Activated CD4-positive, alpha-beta T cell treated with anti-CD3 and anti-CD28 coated beads, Interleukin-2, amount 10 ng/mL, durations not matched to agents 7 days and 5 days (primary cell): ENCODE results near the gene AUH. TPM values are rescaled to one million over a fixed set of nuclear protein-coding genes. Genes with fewer than 3 reads are reported as not detected.

Experiments
- CTCF ChIA-PET: fragments of 350-600 bp; sonication (Branson Sonifier 250); formaldehyde crosslinking; loops from one replicate; lab custom pipeline; 2021; ENCODE audit warnings: antibody characterized with exemption; lab: Charles Lee
- POLR2A ChIA-PET: fragments of 350-600 bp; sonication (Branson Sonifier 250); formaldehyde crosslinking; loops from one replicate; lab custom pipeline; 2021; ENCODE audit warnings: antibody characterized with exemption; lab: Charles Lee
- DNase-seq: peaks from one replicate; pipeline ENCODE4 v3.0.0-alpha.2; 2020
- H3K27ac Mint-ChIP-seq: one replicate; pipeline ENCODE4 v1.8.0; 2021; ENCODE audit warnings: mild to moderate bottlenecking, moderate library complexity, mixed read lengths
- H3K27me3 Mint-ChIP-seq: one replicate; pipeline ENCODE4 v1.8.0; 2021; ENCODE audit warnings: mixed read lengths
- H3K36me3 Mint-ChIP-seq: one replicate; pipeline ENCODE4 v1.8.0; 2021; ENCODE audit warnings: low read depth, mixed read lengths
- H3K4me1 Mint-ChIP-seq: one replicate; pipeline ENCODE4 v1.8.0; 2021; ENCODE audit warnings: mixed read lengths
- H3K4me3 Mint-ChIP-seq: one replicate; pipeline ENCODE4 v1.8.0; 2021; ENCODE audit warnings: mild to moderate bottlenecking, moderate library complexity, mixed read lengths
- H3K9me3 Mint-ChIP-seq: one replicate; pipeline ENCODE4 v1.8.0; 2021; ENCODE audit warnings: mixed read lengths
- total RNA-seq, 2 experiments: library from RNA; stranded (reverse); gene quantifications; one replicate each; pipeline ENCODE4 v1.2.3, GENCODE V29; 2021

Gene AUH
- total RNA-seq, 2 experiments from 2014 or later: 16.8 to 17.0 TPM

- H3K4me1 Mint-ChIP-seq: peaks cover 14% of the 10 kb centered on the region
- CTCF ChIA-PET: interaction anchor here (1.4 to 1.7 kb wide), 2 partner anchors 11 to 20 kb away, joined by 7 to 8 read pairs; no protein-coding TSS in a partner anchor
- POLR2A ChIA-PET: no interaction called here
- no peaks in the 10 kb centered on the region for H3K9me3 Mint-ChIP-seq
- no peak overlapping the region for H3K4me3 Mint-ChIP-seq
- H3K27ac Mint-ChIP-seq: no peak overlapping the region
- no peaks in the 10 kb centered on the region for H3K36me3 Mint-ChIP-seq
- H3K27me3 Mint-ChIP-seq: no peaks in the 10 kb centered on the region
- no peak for DNase-seq
These were observed 87.7 kb downstream of the AUH start for GRCh38 chr9:91273853-91274552.

- peaks cover 5% of the 10 kb centered on the region for H3K36me3 Mint-ChIP-seq
- H3K4me1 Mint-ChIP-seq: peaks cover 13% of the 10 kb centered on the region
- no peak overlapping the region for H3K4me3 Mint-ChIP-seq
- no peaks in the 10 kb centered on the region for H3K27me3 Mint-ChIP-seq
- no peak for DNase-seq
- POLR2A ChIA-PET: no interaction called here
- CTCF ChIA-PET: interaction anchor here (0.7 to 0.8 kb wide), 2 partner anchors 9 to 18 kb away, joined by 3 read pairs; no protein-coding TSS in a partner anchor
- H3K27ac Mint-ChIP-seq: no peak overlapping the region
- H3K9me3 Mint-ChIP-seq: no peaks in the 10 kb centered on the region
These were observed 90.6 kb downstream of the AUH start for GRCh38 chr9:91271156-91271555.

- DNase-seq: no peak
- no peaks in the 10 kb centered on the region for H3K27me3 Mint-ChIP-seq
- POLR2A ChIA-PET: no interaction called here
- H3K27ac Mint-ChIP-seq: no peak overlapping the region
- H3K9me3 Mint-ChIP-seq: peaks cover 5% of the 10 kb centered on the region
- CTCF ChIA-PET: no interaction called here
- no peak overlapping the region for H3K4me3 Mint-ChIP-seq
- peaks cover 11% of the 10 kb centered on the region for H3K4me1 Mint-ChIP-seq
- peaks cover 11% of the 10 kb centered on the region for H3K36me3 Mint-ChIP-seq
These were observed 91.7 kb downstream of the AUH start for GRCh38 chr9:91269907-91270491.

GRCh38 chr9:91266448-91266847, 95.3 kb downstream of the AUH start:
- DNase-seq: no peak
- CTCF ChIA-PET: interaction anchor here (0.5 to 1.7 kb wide), 3 partner anchors 13 to 177 kb away, joined by 3 to 4 read pairs (median 3); no protein-coding TSS in a partner anchor
- Mint-ChIP-seq H3K27ac (no peak overlapping the region), H3K9me3 (peaks cover 34% of the 10 kb centered on the region), H3K4me1 (peaks cover 5% of the 10 kb centered on the region), H3K27me3 (no peaks in the 10 kb centered on the region), H3K36me3 (peaks cover 38% of the 10 kb centered on the region), H3K4me3 (no peak overlapping the region)
- POLR2A ChIA-PET: no interaction called here

GRCh38 chr9:91265514-91265913, 96.2 kb downstream of the AUH start:
- H3K27me3 Mint-ChIP-seq: no peaks in the 10 kb centered on the region
- no peak overlapping the region for H3K27ac Mint-ChIP-seq
- ChIA-PET POLR2A (no interaction called here), CTCF (interaction anchor here (0.8 to 1.7 kb wide), 3 partner anchors 12 to 176 kb away, joined by 3 to 4 read pairs (median 3); no protein-coding TSS in a partner anchor)
- H3K4me3 Mint-ChIP-seq: no peak overlapping the region
- DNase-seq: no peak
- H3K9me3 Mint-ChIP-seq: peaks cover 35% of the 10 kb centered on the region
- peaks cover 6% of the 10 kb centered on the region for H3K4me1 Mint-ChIP-seq
- H3K36me3 Mint-ChIP-seq: peaks cover 43% of the 10 kb centered on the region

- Mint-ChIP-seq H3K4me3 (no peak overlapping the region), H3K4me1 (peaks cover 17% of the 10 kb centered on the region), H3K9me3 (peaks cover 35% of the 10 kb centered on the region), H3K27ac (no peak overlapping the region), H3K27me3 (no peaks in the 10 kb centered on the region), H3K36me3 (peaks cover 45% of the 10 kb centered on the region)
- CTCF ChIA-PET: no interaction called here
- no peak for DNase-seq
- POLR2A ChIA-PET: no interaction called here
These were observed 100.3 kb downstream of the AUH start for GRCh38 chr9:91261417-91261816.

- Mint-ChIP-seq H3K27me3 (no peaks in the 10 kb centered on the region), H3K27ac (no peak overlapping the region), H3K4me3 (no peak overlapping the region), H3K9me3 (peaks cover 23% of the 10 kb centered on the region), H3K36me3 (peaks cover 31% of the 10 kb centered on the region), H3K4me1 (peaks cover 26% of the 10 kb centered on the region)
- ChIA-PET CTCF (no interaction called here), POLR2A (no interaction called here)
- no peak for DNase-seq
These were observed 102.6 kb downstream of the AUH start for GRCh38 chr9:91259162-91259561.

- CTCF ChIA-PET: no interaction called here
These were observed 103.3 kb downstream of the AUH start for GRCh38 chr9:91258451-91258850.

GRCh38 chr9:91256235-91256634, 105.5 kb downstream of the AUH start:
- ChIA-PET POLR2A (no interaction called here), CTCF (interaction anchor here (0.9 to 1.6 kb wide), 4 partner anchors 12 to 171 kb away, joined by 3 read pairs; no protein-coding TSS in a partner anchor)
- H3K36me3 Mint-ChIP-seq: peaks cover 13% of the 10 kb centered on the region
- peaks cover 39% of the 10 kb centered on the region for H3K4me1 Mint-ChIP-seq
- no peaks in the 10 kb centered on the region for H3K9me3 Mint-ChIP-seq
- H3K27ac Mint-ChIP-seq: peak overlapping the region; percentile 32
- no peak for DNase-seq
- H3K4me3 Mint-ChIP-seq: no peak overlapping the region
- H3K27me3 Mint-ChIP-seq: no peaks in the 10 kb centered on the region

More at GRCh38 chr9:91258451-91258850, 103.3 kb downstream of the AUH start:
- Mint-ChIP-seq H3K27ac (no peak overlapping the region), H3K4me3 (no peak overlapping the region), H3K36me3 (peaks cover 24% of the 10 kb centered on the region), H3K9me3 (peaks cover 17% of the 10 kb centered on the region), H3K27me3 (no peaks in the 10 kb centered on the region), H3K4me1 (peaks cover 33% of the 10 kb centered on the region)
- DNase-seq: no peak
- POLR2A ChIA-PET: no interaction called here

- no peaks in the 10 kb centered on the region for H3K9me3 Mint-ChIP-seq
- POLR2A ChIA-PET: no interaction called here
These were observed 106.4 kb downstream of the AUH start for GRCh38 chr9:91255327-91255726.

GRCh38 chr9:91253488-91253887, 108.2 kb downstream of the AUH start:
- Mint-ChIP-seq H3K9me3 (no peaks in the 10 kb centered on the region), H3K27ac (peak overlapping the region; percentile 19), H3K4me1 (peaks cover 33% of the 10 kb centered on the region), H3K36me3 (peaks cover 7% of the 10 kb centered on the region), H3K27me3 (no peaks in the 10 kb centered on the region), H3K4me3 (no peak overlapping the region)
- ChIA-PET POLR2A (interaction anchor here (0.6 kb wide), 1 partner anchor 89 kb away, joined by 3 read pairs; no protein-coding TSS in a partner anchor), CTCF (interaction anchor here (0.7 to 2.2 kb wide), 32 partner anchors 9 to 339 kb away, joined by 3 to 12 read pairs (median 4); partner anchors contain the start of gene NFIL3)
- peak; percentile 72 for DNase-seq

More at GRCh38 chr9:91255327-91255726, 106.4 kb downstream of the AUH start:
- CTCF ChIA-PET: interaction anchor here (0.6 to 1.6 kb wide), 3 partner anchors 11 to 172 kb away, joined by 3 read pairs; no protein-coding TSS in a partner anchor
- peaks cover 38% of the 10 kb centered on the region for H3K4me1 Mint-ChIP-seq
- no peak overlapping the region for H3K4me3 Mint-ChIP-seq
- no peaks in the 10 kb centered on the region for H3K27me3 Mint-ChIP-seq
- no peak overlapping the region for H3K27ac Mint-ChIP-seq
- peaks cover 10% of the 10 kb centered on the region for H3K36me3 Mint-ChIP-seq
- DNase-seq: no peak

- no peaks in the 10 kb centered on the region for H3K27me3 Mint-ChIP-seq
- peaks cover 20% of the 10 kb centered on the region for H3K36me3 Mint-ChIP-seq
- ChIA-PET CTCF (no interaction called here), POLR2A (no interaction called here)
- H3K4me3 Mint-ChIP-seq: no peak overlapping the region
- no peak overlapping the region for H3K27ac Mint-ChIP-seq
- no peak for DNase-seq
- peaks cover 39% of the 10 kb centered on the region for H3K4me1 Mint-ChIP-seq
- no peaks in the 10 kb centered on the region for H3K9me3 Mint-ChIP-seq
These were observed 113.0 kb downstream of the AUH start for GRCh38 chr9:91248707-91249106.

GRCh38 chr9:91247278-91247677, 114.4 kb downstream of the AUH start:
- CTCF ChIA-PET: no interaction called here
- no peak overlapping the region for H3K27ac Mint-ChIP-seq
- POLR2A ChIA-PET: no interaction called here
- peaks cover 21% of the 10 kb centered on the region for H3K36me3 Mint-ChIP-seq
- peaks cover 25% of the 10 kb centered on the region for H3K4me1 Mint-ChIP-seq
- no peak overlapping the region for H3K4me3 Mint-ChIP-seq
- H3K27me3 Mint-ChIP-seq: no peaks in the 10 kb centered on the region
- no peak for DNase-seq
- no peaks in the 10 kb centered on the region for H3K9me3 Mint-ChIP-seq
